ENCODE data around the gene TRRAP. TPM values are rescaled to one million over a fixed set of nuclear protein-coding genes. Genes with fewer than 3 reads are reported as not detected.

TRRAP gene
- total RNA-seq, 1 donor from 2014 or later, result 39.3 TPM

DNA sequence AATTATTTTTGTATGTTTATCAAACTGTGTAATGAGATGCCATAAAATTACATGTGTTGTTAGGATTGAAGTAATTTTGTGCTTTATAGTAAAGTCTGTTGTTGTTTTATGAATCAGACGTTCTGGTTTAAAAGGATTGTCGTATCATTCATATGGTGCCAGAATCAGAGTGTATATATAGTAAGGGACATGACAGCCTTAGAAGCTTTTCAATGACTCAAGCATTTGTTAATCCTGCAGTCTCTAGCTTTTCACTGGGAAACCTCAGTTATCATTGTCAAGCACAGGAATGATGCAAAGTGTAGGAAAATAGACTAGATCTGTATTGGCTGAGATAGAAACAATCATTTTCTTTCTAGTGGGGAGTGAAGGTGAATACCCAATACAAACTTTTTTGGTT is 57.5 kb downstream of the TRRAP start:
- TF ChIP-seq POLR2AphosphoS5 (IDR thresholded peaks at IDR 0.05; ENCODE audit: insufficient read depth in 1 of 2, low read depth in 1 of 2), result no peak
- TF ChIP-seq, protein P1, sequence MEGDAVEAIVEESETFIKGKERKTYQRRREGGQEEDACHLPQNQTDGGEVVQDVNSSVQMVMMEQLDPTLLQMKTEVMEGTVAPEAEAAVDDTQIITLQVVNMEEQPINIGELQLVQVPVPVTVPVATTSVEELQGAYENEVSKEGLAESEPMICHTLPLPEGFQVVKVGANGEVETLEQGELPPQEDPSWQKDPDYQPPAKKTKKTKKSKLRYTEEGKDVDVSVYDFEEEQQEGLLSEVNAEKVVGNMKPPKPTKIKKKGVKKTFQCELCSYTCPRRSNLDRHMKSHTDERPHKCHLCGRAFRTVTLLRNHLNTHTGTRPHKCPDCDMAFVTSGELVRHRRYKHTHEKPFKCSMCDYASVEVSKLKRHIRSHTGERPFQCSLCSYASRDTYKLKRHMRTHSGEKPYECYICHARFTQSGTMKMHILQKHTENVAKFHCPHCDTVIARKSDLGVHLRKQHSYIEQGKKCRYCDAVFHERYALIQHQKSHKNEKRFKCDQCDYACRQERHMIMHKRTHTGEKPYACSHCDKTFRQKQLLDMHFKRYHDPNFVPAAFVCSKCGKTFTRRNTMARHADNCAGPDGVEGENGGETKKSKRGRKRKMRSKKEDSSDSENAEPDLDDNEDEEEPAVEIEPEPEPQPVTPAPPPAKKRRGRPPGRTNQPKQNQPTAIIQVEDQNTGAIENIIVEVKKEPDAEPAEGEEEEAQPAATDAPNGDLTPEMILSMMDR (IDR thresholded peaks at IDR 0.05), result no peak
- TF ChIP-seq POLR2A (IDR thresholded peaks at IDR 0.05), result no peak
- DNase-seq (ENCODE audit: extremely low spot score in 2 of 2), result no peak
- peaks cover 0 to 96% of the 10 kb centered on the region in 2 donors for H3K36me3 ChIP-seq
- H3K4me3 ChIP-seq, result no peak overlapping the region
- H3K9me3 ChIP-seq, result no peaks in the 10 kb centered on the region
- H3K4me1 ChIP-seq, result no peaks in the 10 kb centered on the region
- no peaks in the 10 kb centered on the region for H3K27me3 ChIP-seq
- intact Hi-C loops (cut with DNase I), result no loop called here
- no peak overlapping the region for H3K27ac ChIP-seq

DNA sequence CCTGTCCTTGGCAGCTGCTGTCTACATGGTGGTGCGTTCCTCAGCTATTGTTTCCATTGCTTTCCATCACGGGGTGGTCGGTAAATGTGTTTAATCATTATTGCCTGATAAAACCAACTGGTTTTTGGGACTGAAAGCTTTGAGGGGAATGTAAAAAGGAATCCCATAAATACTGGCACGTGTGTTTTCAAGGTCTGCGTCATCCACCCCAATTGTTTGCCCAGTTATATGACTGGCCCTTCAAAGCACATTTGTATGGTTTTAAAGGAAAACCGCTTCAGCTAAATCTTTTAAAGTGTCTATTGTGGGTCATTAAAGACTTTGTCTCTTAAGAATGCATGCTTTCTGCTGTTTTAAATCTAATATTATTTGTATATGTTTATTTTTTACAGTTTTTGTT is 65.0 kb downstream of the TRRAP start:
- DNase-seq (ENCODE audit: extremely low spot score in 2 of 2), result no peak
- H3K9me3 ChIP-seq, result no peaks in the 10 kb centered on the region
- H3K27me3 ChIP-seq, result no peaks in the 10 kb centered on the region
- H3K4me1 ChIP-seq, result no peaks in the 10 kb centered on the region
- H3K36me3 ChIP-seq, result peaks cover 0 to 64% of the 10 kb centered on the region in 2 donors
- no peak overlapping the region for H3K27ac ChIP-seq
- no peak overlapping the region for H3K4me3 ChIP-seq
- TF ChIP-seq POLR2A (IDR thresholded peaks at IDR 0.05) (no peak), POLR2AphosphoS5 (IDR thresholded peaks at IDR 0.05; ENCODE audit: insufficient read depth in 1 of 2, low read depth in 1 of 2) (no peak)
- TF ChIP-seq, protein P1 (IDR thresholded peaks at IDR 0.05), result no peak
- intact Hi-C loops (cut with DNase I), result no loop called here

DNA sequence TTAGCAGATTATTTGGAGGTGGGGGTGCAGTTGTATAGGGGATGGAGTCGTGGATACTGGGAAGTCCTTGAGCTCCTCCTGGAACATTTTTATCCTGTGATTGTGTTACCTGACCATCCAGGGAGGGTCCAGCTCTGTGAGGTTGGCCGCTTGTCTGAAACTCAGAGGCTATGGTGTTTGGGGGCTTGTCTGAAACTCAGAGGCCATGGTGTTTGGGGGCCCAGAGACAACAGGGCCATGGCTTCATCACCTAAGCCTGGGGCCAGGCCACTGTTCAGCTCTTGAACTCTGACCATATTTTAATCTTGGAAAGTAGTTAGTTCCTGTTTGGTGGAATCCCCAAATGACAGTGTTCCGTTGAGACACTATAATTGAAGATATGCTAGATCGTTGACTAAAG is 66.1 kb downstream of the TRRAP start:
- intact Hi-C loops (cut with DNase I), result no loop called here
- TF ChIP-seq, protein P1 (IDR thresholded peaks at IDR 0.05), result no peak
- TF ChIP-seq POLR2AphosphoS5 (IDR thresholded peaks at IDR 0.05; ENCODE audit: insufficient read depth in 1 of 2, low read depth in 1 of 2) (no peak), POLR2A (IDR thresholded peaks at IDR 0.05) (no peak)
- no peak for DNase-seq (ENCODE audit: extremely low spot score in 2 of 2)
- H3K4me3 ChIP-seq, result no peak overlapping the region
- no peaks in the 10 kb centered on the region for H3K27me3 ChIP-seq
- H3K36me3 ChIP-seq, result peaks cover 0 to 64% of the 10 kb centered on the region in 2 donors
- no peaks in the 10 kb centered on the region for H3K9me3 ChIP-seq
- no peaks in the 10 kb centered on the region for H3K4me1 ChIP-seq
- H3K27ac ChIP-seq, result no peak overlapping the region

DNA sequence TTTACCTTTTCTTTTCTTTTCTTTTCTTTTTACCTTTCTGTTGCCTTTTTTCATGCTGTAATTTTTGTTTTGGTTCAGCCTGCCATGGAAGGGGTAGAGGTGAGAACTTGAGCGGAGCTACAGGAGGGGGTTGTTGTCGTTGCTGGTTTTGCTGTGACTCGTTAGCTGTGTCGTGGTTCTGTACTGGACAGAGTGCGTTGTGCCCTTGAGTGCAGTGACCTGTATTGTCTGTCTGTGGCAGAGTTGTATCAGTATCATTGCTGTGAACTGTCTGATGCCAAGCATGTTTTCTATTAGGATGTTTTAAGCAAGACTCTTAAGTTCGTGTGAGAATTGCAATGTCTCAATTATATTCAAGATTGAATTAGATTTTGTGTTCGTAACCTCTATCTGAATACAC is 67.5 kb downstream of the TRRAP start:
- no peak overlapping the region for H3K4me3 ChIP-seq
- no peak for DNase-seq (ENCODE audit: extremely low spot score in 2 of 2)
- H3K9me3 ChIP-seq, result no peaks in the 10 kb centered on the region
- no peaks in the 10 kb centered on the region for H3K4me1 ChIP-seq
- no peak overlapping the region for H3K27ac ChIP-seq
- no peaks in the 10 kb centered on the region for H3K27me3 ChIP-seq
- TF ChIP-seq, protein P1 (IDR thresholded peaks at IDR 0.05), result no peak
- no peak for TF ChIP-seq POLR2AphosphoS5 (IDR thresholded peaks at IDR 0.05; ENCODE audit: insufficient read depth in 1 of 2, low read depth in 1 of 2)
- intact Hi-C loops (cut with DNase I), result no loop called here
- peaks cover 0 to 65% of the 10 kb centered on the region in 2 donors for H3K36me3 ChIP-seq

DNA sequence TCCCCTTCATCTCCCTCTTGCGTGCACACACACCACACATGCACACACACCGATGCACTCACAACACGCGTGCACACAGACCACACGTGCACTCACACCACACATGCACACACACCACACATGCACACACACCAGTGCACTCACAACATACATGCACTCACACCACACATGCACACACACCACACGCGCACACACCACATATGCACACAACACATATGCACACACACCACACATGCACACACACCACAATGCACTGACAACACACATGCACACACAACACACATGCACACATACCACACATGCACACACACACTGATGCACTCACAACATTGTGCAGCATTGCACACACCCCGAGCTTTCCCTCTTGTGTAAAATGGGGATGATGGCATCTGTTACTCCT is 68.1 kb downstream of the TRRAP start:
- H3K9me3 ChIP-seq, result no peaks in the 10 kb centered on the region
- H3K4me3 ChIP-seq, result no peak overlapping the region
- intact Hi-C loops (cut with DNase I), result no loop called here
- no peak for DNase-seq (ENCODE audit: extremely low spot score in 2 of 2)
- TF ChIP-seq, protein P1 (IDR thresholded peaks at IDR 0.05), result no peak
- TF ChIP-seq POLR2AphosphoS5 (IDR thresholded peaks at IDR 0.05; ENCODE audit: insufficient read depth in 1 of 2, low read depth in 1 of 2), result no peak
- no peak overlapping the region for H3K27ac ChIP-seq
- peaks cover 0 to 64% of the 10 kb centered on the region in 2 donors for H3K36me3 ChIP-seq
- no peaks in the 10 kb centered on the region for H3K4me1 ChIP-seq
- H3K27me3 ChIP-seq, result no peaks in the 10 kb centered on the region

Measured in vagina (tissue), 2 donors.